ENCODE data around the gene IFNGR1.

GRCh38 chr6:137224799-137225198 lies 5.6 kb upstream of the IFNGR1 start:
- no peak for TF ChIP-seq CTCF (conservative IDR thresholded peaks at IDR 0.05; ENCODE audit: low read depth in 2 of 2)
- TF ChIP-seq EZH2 (IDR thresholded peaks at IDR 0.05; ENCODE audit: low read depth, unreplicated experiment), result no peak
- no peak for TF ChIP-seq EZH2phosphoT487 (IDR thresholded peaks at IDR 0.05; ENCODE audit: unreplicated experiment)
